Measurements from ENCODE around the gene GABRG3.

DNA sequence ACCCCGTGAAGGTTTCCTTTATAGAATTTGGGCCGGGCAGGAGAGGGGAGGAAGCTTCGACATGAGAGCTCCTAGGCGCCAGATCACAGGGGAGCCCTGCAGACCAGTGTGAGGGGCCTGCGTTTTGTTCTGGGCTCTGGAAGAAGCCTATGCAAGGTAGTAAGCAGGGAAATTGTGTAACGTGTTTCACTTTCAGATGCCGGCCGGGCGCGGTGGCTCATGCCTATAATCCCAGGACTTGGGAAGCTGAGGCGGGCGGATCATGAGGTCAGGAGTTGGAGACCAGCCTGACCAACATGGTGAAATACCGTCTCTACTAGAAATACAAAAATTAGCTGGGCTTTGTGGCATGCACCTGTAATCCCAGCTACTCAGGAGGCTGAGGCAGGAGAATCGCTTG lies 65.2 kb downstream of the GABRG3 start:
- no peak for TF ChIP-seq GABPA (IDR thresholded peaks at IDR 0.05; ENCODE audit: low read depth)
- TF ChIP-seq, protein P1, sequence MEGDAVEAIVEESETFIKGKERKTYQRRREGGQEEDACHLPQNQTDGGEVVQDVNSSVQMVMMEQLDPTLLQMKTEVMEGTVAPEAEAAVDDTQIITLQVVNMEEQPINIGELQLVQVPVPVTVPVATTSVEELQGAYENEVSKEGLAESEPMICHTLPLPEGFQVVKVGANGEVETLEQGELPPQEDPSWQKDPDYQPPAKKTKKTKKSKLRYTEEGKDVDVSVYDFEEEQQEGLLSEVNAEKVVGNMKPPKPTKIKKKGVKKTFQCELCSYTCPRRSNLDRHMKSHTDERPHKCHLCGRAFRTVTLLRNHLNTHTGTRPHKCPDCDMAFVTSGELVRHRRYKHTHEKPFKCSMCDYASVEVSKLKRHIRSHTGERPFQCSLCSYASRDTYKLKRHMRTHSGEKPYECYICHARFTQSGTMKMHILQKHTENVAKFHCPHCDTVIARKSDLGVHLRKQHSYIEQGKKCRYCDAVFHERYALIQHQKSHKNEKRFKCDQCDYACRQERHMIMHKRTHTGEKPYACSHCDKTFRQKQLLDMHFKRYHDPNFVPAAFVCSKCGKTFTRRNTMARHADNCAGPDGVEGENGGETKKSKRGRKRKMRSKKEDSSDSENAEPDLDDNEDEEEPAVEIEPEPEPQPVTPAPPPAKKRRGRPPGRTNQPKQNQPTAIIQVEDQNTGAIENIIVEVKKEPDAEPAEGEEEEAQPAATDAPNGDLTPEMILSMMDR (IDR thresholded peaks at IDR 0.05; ENCODE audit: insufficient read depth, low read length), result no peak
- TF ChIP-seq POLR2AphosphoS5 (IDR thresholded peaks at IDR 0.05; ENCODE audit: low read depth), result no peak
- TF ChIP-seq, protein P2, sequence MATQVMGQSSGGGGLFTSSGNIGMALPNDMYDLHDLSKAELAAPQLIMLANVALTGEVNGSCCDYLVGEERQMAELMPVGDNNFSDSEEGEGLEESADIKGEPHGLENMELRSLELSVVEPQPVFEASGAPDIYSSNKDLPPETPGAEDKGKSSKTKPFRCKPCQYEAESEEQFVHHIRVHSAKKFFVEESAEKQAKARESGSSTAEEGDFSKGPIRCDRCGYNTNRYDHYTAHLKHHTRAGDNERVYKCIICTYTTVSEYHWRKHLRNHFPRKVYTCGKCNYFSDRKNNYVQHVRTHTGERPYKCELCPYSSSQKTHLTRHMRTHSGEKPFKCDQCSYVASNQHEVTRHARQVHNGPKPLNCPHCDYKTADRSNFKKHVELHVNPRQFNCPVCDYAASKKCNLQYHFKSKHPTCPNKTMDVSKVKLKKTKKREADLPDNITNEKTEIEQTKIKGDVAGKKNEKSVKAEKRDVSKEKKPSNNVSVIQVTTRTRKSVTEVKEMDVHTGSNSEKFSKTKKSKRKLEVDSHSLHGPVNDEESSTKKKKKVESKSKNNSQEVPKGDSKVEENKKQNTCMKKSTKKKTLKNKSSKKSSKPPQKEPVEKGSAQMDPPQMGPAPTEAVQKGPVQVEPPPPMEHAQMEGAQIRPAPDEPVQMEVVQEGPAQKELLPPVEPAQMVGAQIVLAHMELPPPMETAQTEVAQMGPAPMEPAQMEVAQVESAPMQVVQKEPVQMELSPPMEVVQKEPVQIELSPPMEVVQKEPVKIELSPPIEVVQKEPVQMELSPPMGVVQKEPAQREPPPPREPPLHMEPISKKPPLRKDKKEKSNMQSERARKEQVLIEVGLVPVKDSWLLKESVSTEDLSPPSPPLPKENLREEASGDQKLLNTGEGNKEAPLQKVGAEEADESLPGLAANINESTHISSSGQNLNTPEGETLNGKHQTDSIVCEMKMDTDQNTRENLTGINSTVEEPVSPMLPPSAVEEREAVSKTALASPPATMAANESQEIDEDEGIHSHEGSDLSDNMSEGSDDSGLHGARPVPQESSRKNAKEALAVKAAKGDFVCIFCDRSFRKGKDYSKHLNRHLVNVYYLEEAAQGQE (IDR thresholded peaks at IDR 0.05; ENCODE audit: insufficient replicate concordance, low read depth), result no peak

Measured in HL-60 (cell line).